ENCODE measurements around the gene SUPT6H.

DNA sequence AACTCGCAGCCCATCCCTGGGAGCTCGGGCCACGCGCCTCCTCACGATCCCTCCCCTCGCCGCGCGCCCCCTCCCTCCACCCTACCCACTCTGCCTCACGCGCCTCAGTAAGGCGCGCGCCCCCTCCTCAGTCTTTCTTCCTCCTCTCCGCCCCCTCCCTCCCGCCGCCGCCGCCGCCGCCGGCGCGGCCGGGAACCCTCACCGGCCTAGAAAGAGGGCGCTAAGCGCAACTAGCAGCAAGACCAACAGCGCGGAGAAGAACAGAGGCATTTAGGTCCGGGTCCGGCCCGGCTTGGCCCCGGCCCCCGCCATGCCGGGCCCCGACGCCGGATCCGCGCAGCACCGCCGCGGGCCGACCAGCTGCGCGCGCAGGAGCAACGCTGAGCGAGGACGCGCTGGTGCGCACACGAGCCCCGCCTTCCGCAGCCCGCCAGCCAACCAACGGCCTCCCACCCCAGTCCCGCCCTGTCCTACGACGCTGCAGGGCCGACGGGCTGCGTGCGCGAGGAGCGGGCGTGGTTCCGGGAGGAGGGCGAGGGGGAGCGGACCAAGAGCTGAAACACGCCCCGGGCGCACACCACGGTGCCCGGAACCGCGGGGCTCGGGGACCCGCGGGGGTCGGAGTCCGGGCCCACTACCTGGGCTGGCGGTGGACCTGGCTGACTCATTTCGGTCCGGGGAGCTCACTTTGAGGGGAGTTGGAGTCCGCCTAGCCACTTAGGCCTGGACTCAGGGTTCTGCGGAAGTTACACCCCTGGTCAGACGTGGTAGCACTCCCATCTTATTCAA lies 17.0 kb upstream of the SUPT6H start, which contains the start of gene BLTP2:
- TF ChIP-seq POLR2A (IDR thresholded peaks at IDR 0.05; ENCODE audit: extremely low read depth, insufficient read length): peak; percentile 90
- TF ChIP-seq, protein P1, sequence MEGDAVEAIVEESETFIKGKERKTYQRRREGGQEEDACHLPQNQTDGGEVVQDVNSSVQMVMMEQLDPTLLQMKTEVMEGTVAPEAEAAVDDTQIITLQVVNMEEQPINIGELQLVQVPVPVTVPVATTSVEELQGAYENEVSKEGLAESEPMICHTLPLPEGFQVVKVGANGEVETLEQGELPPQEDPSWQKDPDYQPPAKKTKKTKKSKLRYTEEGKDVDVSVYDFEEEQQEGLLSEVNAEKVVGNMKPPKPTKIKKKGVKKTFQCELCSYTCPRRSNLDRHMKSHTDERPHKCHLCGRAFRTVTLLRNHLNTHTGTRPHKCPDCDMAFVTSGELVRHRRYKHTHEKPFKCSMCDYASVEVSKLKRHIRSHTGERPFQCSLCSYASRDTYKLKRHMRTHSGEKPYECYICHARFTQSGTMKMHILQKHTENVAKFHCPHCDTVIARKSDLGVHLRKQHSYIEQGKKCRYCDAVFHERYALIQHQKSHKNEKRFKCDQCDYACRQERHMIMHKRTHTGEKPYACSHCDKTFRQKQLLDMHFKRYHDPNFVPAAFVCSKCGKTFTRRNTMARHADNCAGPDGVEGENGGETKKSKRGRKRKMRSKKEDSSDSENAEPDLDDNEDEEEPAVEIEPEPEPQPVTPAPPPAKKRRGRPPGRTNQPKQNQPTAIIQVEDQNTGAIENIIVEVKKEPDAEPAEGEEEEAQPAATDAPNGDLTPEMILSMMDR (IDR thresholded peaks at IDR 0.05; ENCODE audit: low read depth, low read length): no peak
